ENCODE measurements around the gene YY1AP1. TPM values are rescaled to one million over a fixed set of nuclear protein-coding genes. Genes with fewer than 3 reads are reported as not detected.
"Not testable (repeated sequence)": the region's sequence is repeated elsewhere in the genome, so short reads cannot be mapped to it uniquely, and the experiment has no call there.

Gene YY1AP1
- polyA plus RNA-seq, 2 of the 4 experiments (the other 2 are of a cell fraction) = 34.2 to 91.5 TPM

GRCh38 chr1:155643230-155643629 is 45.3 kb downstream of the YY1AP1 start:
- CTCF ChIA-PET = interaction anchor here (0.6 to 1.3 kb wide), 2 partner anchors 392 to 436 kb away, joined by 3 to 4 read pairs; partner anchors contain the start of gene THBS3
- peaks cover 53% of the 10 kb centered on the region for H3K4me1 ChIP-seq
- peak overlapping the region; percentile 30; the same call in 2 of the 3 replicates for H3K4me2 ChIP-seq
- no peak for TF ChIP-seq FOSL2 (IDR thresholded peaks at IDR 0.05)
- no peak for TF ChIP-seq FOSL2 (CRISPR knock-in tag; IDR thresholded peaks at IDR 0.05)
- no peak for TF ChIP-seq NR3C1 (IDR thresholded peaks at IDR 0.05)
- TF ChIP-seq RFX5 (IDR thresholded peaks at IDR 0.05) = no peak
- no peak for TF ChIP-seq NPAS2 (CRISPR knock-in tag; IDR thresholded peaks at IDR 0.05; ENCODE audit: borderline replicate concordance)
- no peak for TF ChIP-seq HOXB13 (CRISPR knock-in tag; IDR thresholded peaks at IDR 0.05; ENCODE audit: low read depth)
- no peak for TF ChIP-seq RARB (CRISPR knock-in tag; IDR thresholded peaks at IDR 0.05)
- TF ChIP-seq POLR2AphosphoS2 (conservative IDR thresholded peaks at IDR 0.05; ENCODE audit: low read length) = no peak
- no peak for TF ChIP-seq CEBPB (IDR thresholded peaks at IDR 0.05)
- no peak for TF ChIP-seq BCL3 (IDR thresholded peaks at IDR 0.05)
- no peak for TF ChIP-seq PHF8 (IDR thresholded peaks at IDR 0.05; ENCODE audit: borderline replicate concordance, low read depth)
- TF ChIP-seq HDAC2 (IDR thresholded peaks at IDR 0.05) = no peak
- peaks cover 7% of the 10 kb centered on the region; the same call in 1 of the 3 replicates for H3K9me3 ChIP-seq
- ATAC-seq (no peak), DNase-seq (ENCODE audit: low read depth in 1 of 2, low spot score in 1 of 2) (no peak), FAIRE-seq (no peak)
- 87% methylated on average over 3 of the region's 3 CpGs for WGBS (ENCODE audit: missing lambda C conversion rate)
- no peak overlapping the region for H3K4me3 ChIP-seq
- POLR2A ChIA-PET = no interaction called here
- peak overlapping the region; percentile 41 to 55; a peak in 4 of 6 replicates for H3K27ac ChIP-seq

- CTCF ChIA-PET = interaction anchor here (1.3 kb wide), 1 partner anchor 435 kb away, joined by 3 read pairs; the partner anchor contains the start of gene THBS3
- H3K4me1 ChIP-seq = peaks cover 48% of the 10 kb centered on the region
- TF ChIP-seq CEBPB (IDR thresholded peaks at IDR 0.05) = peak in 1 of 2 experiments; percentile 52; a peak in 1 of 4 replicates
- ATAC-seq, H3K4me3 ChIP-seq, H3K9me3 ChIP-seq, FAIRE-seq, POLR2A ChIA-PET: not testable (repeated sequence)
- peak in 1 of 2 experiments; percentile 44 for DNase-seq (ENCODE audit: low read depth in 1 of 2, low spot score in 1 of 2)
- 53% methylated on average over 11 of the region's 11 CpGs for WGBS (ENCODE audit: missing lambda C conversion rate)
- H3K27ac ChIP-seq = peak overlapping the region; percentile 45 to 55; a peak in 3 of 6 replicates
- peak overlapping the region; percentile 30; the same call in 2 of the 3 replicates for H3K4me2 ChIP-seq
These were observed 45.9 kb downstream of the YY1AP1 start for GRCh38 chr1:155642559-155643180.

- ChIA-PET POLR2A (no interaction called here), CTCF (interaction anchor here (1.8 kb wide), 1 partner anchor 390 kb away, joined by 6 read pairs; no protein-coding TSS in a partner anchor)
- Histone ChIP-seq H3K9me3 (peaks cover 7% of the 10 kb centered on the region; the same call in 1 of the 3 replicates), H3K4me2 (no peak overlapping the region), H3K4me1 (peaks cover 38% of the 10 kb centered on the region), H3K4me3 (no peak overlapping the region), H3K27ac (0 out of 6 replicates have a peak overlapping the region, but pooled peaks of 1 of the 2 experiments have one; percentile 2)
- no peak for TF ChIP-seq CHD2 (IDR thresholded peaks at IDR 0.05; ENCODE audit: low read length, partially characterized antibody)
- no peak for TF ChIP-seq GATA3 (IDR thresholded peaks at IDR 0.05; ENCODE audit: borderline replicate concordance)
- TF ChIP-seq RNF2 (IDR thresholded peaks at IDR 0.05; ENCODE audit: borderline replicate concordance, low read depth) = no peak
- no peak for TF ChIP-seq NFE2L2 (conservative IDR thresholded peaks at IDR 0.05; ENCODE audit: low read length)
- no peak for TF ChIP-seq KDM5A (IDR thresholded peaks at IDR 0.05)
- TF ChIP-seq ZFP36 (IDR thresholded peaks at IDR 0.05; ENCODE audit: borderline replicate concordance, partially characterized antibody) = no peak
- FAIRE-seq = no peak
- ATAC-seq = no peak
- DNase-seq (ENCODE audit: low read depth in 1 of 2, low spot score in 1 of 2) = no peak
These were observed 48.2 kb downstream of the YY1AP1 start for GRCh38 chr1:155640367-155640766.

GRCh38 chr1:155636397-155637153 is 52.0 kb downstream of the YY1AP1 start:
- WGBS (ENCODE audit: missing lambda C conversion rate) = 93% methylated on average over 11 of the region's 11 CpGs
- no peak for DNase-seq (ENCODE audit: low read depth in 1 of 2, low spot score in 1 of 2)
- no peak for FAIRE-seq
- Histone ChIP-seq H3K4me2 (no peak overlapping the region), H3K4me1 (peaks cover 15% of the 10 kb centered on the region; the same call in 2 of the 3 replicates), H3K27ac (no peak overlapping the region), H3K9me3 (no peaks in the 10 kb centered on the region), H3K4me3 (no peak overlapping the region)
- CTCF ChIA-PET = interaction anchor here (0.7 kb wide), 1 partner anchor 353 kb away, joined by 3 read pairs; no protein-coding TSS in a partner anchor
- POLR2A ChIA-PET = no interaction called here
- no peak for ATAC-seq
- TF ChIP-seq EP300 (IDR thresholded peaks at IDR 0.05) (no peak), ZNF302 (CRISPR knock-in tag; IDR thresholded peaks at IDR 0.05) (no peak), HOXB13 (CRISPR knock-in tag; IDR thresholded peaks at IDR 0.05; ENCODE audit: low read depth) (no peak), HEYL (CRISPR knock-in tag; IDR thresholded peaks at IDR 0.05) (no peak), KDM5A (IDR thresholded peaks at IDR 0.05) (no peak), CTCF (IDR thresholded peaks at IDR 0.05) (no peak), HOXB5 (CRISPR knock-in tag; IDR thresholded peaks at IDR 0.05) (no peak), CBX8 (IDR thresholded peaks at IDR 0.05) (no peak), MAZ (IDR thresholded peaks at IDR 0.05; ENCODE audit: borderline replicate concordance, low read depth, low read length) (no peak)

Measured in A549 (cell line).